H9 (cell line): ENCODE measurements around the gene ACCSL. TPM values are rescaled to one million over a fixed set of nuclear protein-coding genes. Genes with fewer than 3 reads are reported as not detected.
A peak's percentile ranks its signal among the peaks of the same experiment; 100 is the strongest.

Experiments used
- DNase-seq: peaks from one replicate; pipeline ENCODE4 v3.0.0-alpha.2; 2017
- H2AFZ ChIP-seq: one replicate; pipeline ENCODE4 v1.6.1; 2013; ENCODE audit warnings: mild to moderate bottlenecking, low read length, control low read depth, moderate library complexity
- H2AK5ac ChIP-seq: 2 replicates; pipeline ENCODE4 v1.6.1; 2013; ENCODE audit warnings: low read length, control low read depth, mixed read lengths; ENCODE audit not compliant: insufficient read length
- H2BK120ac ChIP-seq: one replicate; pipeline ENCODE4 v1.6.1; 2013; ENCODE audit warnings: low read depth, mild to moderate bottlenecking, low read length, control low read depth, inconsistent platforms; ENCODE audit not compliant: poor library complexity, severe bottlenecking
- H2BK12ac ChIP-seq: 2 replicates; pipeline ENCODE4 v1.6.1; 2013; ENCODE audit warnings: low read length, control low read depth, mixed read lengths, low read depth; ENCODE audit not compliant: insufficient read length
- H2BK15ac ChIP-seq: 2 replicates; pipeline ENCODE4 v1.6.1; 2013; ENCODE audit warnings: low read depth, low read length, control low read depth
- H2BK20ac ChIP-seq: one replicate; pipeline ENCODE4 v1.6.1; 2013; ENCODE audit warnings: low read depth, mild to moderate bottlenecking, low read length, control low read depth, inconsistent platforms; ENCODE audit not compliant: poor library complexity, severe bottlenecking
- H2BK5ac ChIP-seq: 2 replicates; pipeline ENCODE4 v1.6.1; 2013; ENCODE audit warnings: low read length, control low read depth, mixed read lengths; ENCODE audit not compliant: insufficient read length
- H3K14ac ChIP-seq: 2 replicates; pipeline ENCODE4 v1.6.1; 2013; ENCODE audit warnings: low read length, control low read depth; ENCODE audit not compliant: insufficient read depth
- H3K18ac ChIP-seq: 2 replicates; pipeline ENCODE4 v1.6.1; 2013; ENCODE audit warnings: low read depth, mild to moderate bottlenecking, mixed read lengths, low read length, control low read depth; ENCODE audit not compliant: insufficient read length
- H3K23ac ChIP-seq: 2 replicates; pipeline ENCODE4 v1.6.1; 2013; ENCODE audit warnings: low read length, control low read depth, mixed read lengths, low read depth; ENCODE audit not compliant: insufficient read length
- H3K23me2 ChIP-seq: 2 replicates; pipeline ENCODE4 v1.6.1; 2013; ENCODE audit warnings: low read depth, mild to moderate bottlenecking, mixed read lengths, low read length, control low read depth; ENCODE audit not compliant: insufficient read length, poor library complexity, severe bottlenecking
- H3K27ac ChIP-seq: 2 replicates; pipeline ENCODE4 v1.5.1; 2013; ENCODE audit warnings: low read length, control low read depth, mixed read lengths, low read depth; ENCODE audit not compliant: insufficient read length
- H3K27me3 ChIP-seq: 2 replicates; pipeline ENCODE4 v1.6.1; 2013; ENCODE audit warnings: low read length, control low read depth, inconsistent platforms; ENCODE audit not compliant: insufficient read depth
- H3K4ac ChIP-seq: 2 replicates; pipeline ENCODE4 v1.6.1; 2013; ENCODE audit warnings: low read depth, mild to moderate bottlenecking, control low read depth, inconsistent platforms, low read length, moderate library complexity
- H3K4me1 ChIP-seq: 2 replicates; pipeline ENCODE4 v1.6.1; 2013; ENCODE audit warnings: low read length, control low read depth, inconsistent platforms; ENCODE audit not compliant: insufficient read depth
- H3K4me2 ChIP-seq: 2 replicates; pipeline ENCODE4 v1.6.1; 2013; ENCODE audit warnings: low read length, control low read depth, mixed read lengths; ENCODE audit not compliant: insufficient read length, insufficient read depth
- H3K56ac ChIP-seq: 2 replicates; pipeline ENCODE4 v1.6.1; 2013; ENCODE audit warnings: low read depth, mild to moderate bottlenecking, mixed read lengths, low read length, control low read depth; ENCODE audit not compliant: insufficient read length
- H3K79me1 ChIP-seq: 2 replicates; pipeline ENCODE4 v1.6.1; 2013; ENCODE audit warnings: low read depth, mild to moderate bottlenecking, moderate library complexity, low read length, control low read depth, inconsistent platforms; ENCODE audit not compliant: insufficient read depth, poor library complexity, severe bottlenecking
- H3K79me2 ChIP-seq: 2 replicates; pipeline ENCODE4 v1.6.1; 2013; ENCODE audit warnings: low read length, control low read depth, inconsistent platforms; ENCODE audit not compliant: insufficient read depth
- H3K9ac ChIP-seq: 2 replicates; pipeline ENCODE4 v1.6.1; 2013; ENCODE audit warnings: low read length, control low read depth, mixed read lengths; ENCODE audit not compliant: insufficient read length; ENCODE audit errors: extremely low read depth
- H3K9me3 ChIP-seq: one replicate; pipeline ENCODE4 v1.6.1; 2013; ENCODE audit warnings: low read depth, low read length, inconsistent platforms; ENCODE audit not compliant: control insufficient read depth
- H3T11ph ChIP-seq: one replicate; pipeline ENCODE4 v1.6.1; 2013; ENCODE audit warnings: mild to moderate bottlenecking, low read length, control low read depth, inconsistent platforms
- H4K20me1 ChIP-seq: one replicate; pipeline ENCODE4 v1.6.1; 2013; ENCODE audit not compliant: control insufficient read depth, insufficient read length, insufficient read depth
- H4K5ac ChIP-seq: 2 replicates; pipeline ENCODE4 v1.6.1; 2013; ENCODE audit warnings: low read depth, mild to moderate bottlenecking, mixed read lengths, low read length, control low read depth; ENCODE audit not compliant: insufficient read length
- H4K8ac ChIP-seq: replicated peaks from 2 replicates; pipeline ENCODE4 v1.6.1; 2013; ENCODE audit warnings: low read length, control low read depth, mixed read lengths, low read depth; ENCODE audit not compliant: insufficient read length
- H4K91ac ChIP-seq: 2 replicates; pipeline ENCODE4 v1.6.1; 2013; ENCODE audit warnings: low read depth, mild to moderate bottlenecking, moderate library complexity, mixed read lengths, low read length, control low read depth; ENCODE audit not compliant: insufficient read length
- H3K27ac Mint-ChIP-seq, 3 experiments: 2 replicates in 2 of 3; 3 replicates in 1 of 3; pipeline ENCODE4 v1.8.0; 2020 to 2021; ENCODE audit warnings: mixed read lengths in 3 of 3, mild to moderate bottlenecking in 1 of 3, moderate library complexity in 1 of 3
- H3K27me3 Mint-ChIP-seq: 2 replicates; pipeline ENCODE4 v1.8.0; 2021; ENCODE audit warnings: low read depth, mild to moderate bottlenecking, moderate library complexity, mixed read lengths
- H3K36me3 Mint-ChIP-seq, 3 experiments: 2 replicates in 2 of 3; 3 replicates in 1 of 3; pipeline ENCODE4 v1.8.0; 2020 to 2021; ENCODE audit warnings: low read depth in 3 of 3, mixed read lengths in 3 of 3; ENCODE audit not compliant: insufficient read depth in 1 of 3
- H3K4me1 Mint-ChIP-seq, 2 experiments: 2 replicates each; pipeline ENCODE4 v1.8.0; 2020; ENCODE audit warnings: mixed read lengths in 2 of 2
- H3K4me3 Mint-ChIP-seq, 2 experiments: 2 replicates in 1 of 2; 3 replicates in 1 of 2; pipeline ENCODE4 v1.8.0; 2020 to 2021; ENCODE audit warnings: mild to moderate bottlenecking in 2 of 2, mixed read lengths in 2 of 2, moderate library complexity in 1 of 2
- H3K9me3 Mint-ChIP-seq, 2 experiments: 2 replicates in 1 of 2; 3 replicates in 1 of 2; pipeline ENCODE4 v1.8.0; 2020; ENCODE audit warnings: mild to moderate bottlenecking in 2 of 2, mixed read lengths in 2 of 2, moderate library complexity in 1 of 2
- CTCF ChIP-seq: fragments of 200-600 bp; sonication (generic); conservative IDR thresholded peaks from 3 replicates; pipeline ENCODE4 v1.8.0; 2021; ENCODE audit warnings: antibody characterized with exemption, mild to moderate bottlenecking
- total RNA-seq: library from RNA; stranded (reverse); gene quantifications from 2 replicates; pipeline ENCODE4 v1.2.1, GENCODE V29; 2021

Gene ACCSL
- total RNA-seq, 1 experiment from 2014 or later = not detected

- no peak overlapping the region for H3K23ac ChIP-seq
- no peaks in the 10 kb centered on the region for H4K20me1 ChIP-seq
- H2BK12ac ChIP-seq = no peak overlapping the region
- Mint-ChIP-seq H3K4me1 (peaks cover 24 to 31% of the 10 kb centered on the region in 2 experiments), H3K27ac (no peak overlapping the region), H3K4me3 (no peak overlapping the region), H3K27me3 (peaks cover 20% of the 10 kb centered on the region), H3K36me3 (no peaks in the 10 kb centered on the region), H3K9me3 (no peaks in the 10 kb centered on the region)
- peaks cover 6% of the 10 kb centered on the region; the same call in 1 of the 2 replicates for H3K4me1 ChIP-seq
- H2BK120ac ChIP-seq = no peak overlapping the region
- H3K9ac ChIP-seq = no peak overlapping the region
- no peak overlapping the region for H4K8ac ChIP-seq
- no peak overlapping the region for H3T11ph ChIP-seq
- H2BK5ac ChIP-seq = no peak overlapping the region
- H4K91ac ChIP-seq = no peak overlapping the region
- no peak overlapping the region for H4K5ac ChIP-seq
- no peak overlapping the region for H3K4ac ChIP-seq
- H3K56ac ChIP-seq = no peak overlapping the region
- no peaks in the 10 kb centered on the region for H3K79me2 ChIP-seq
- no peaks in the 10 kb centered on the region for H3K9me3 ChIP-seq
- no peak overlapping the region for H3K14ac ChIP-seq
- no peak overlapping the region for H2BK15ac ChIP-seq
- H2AFZ ChIP-seq = no peak overlapping the region
- no peaks in the 10 kb centered on the region for H3K23me2 ChIP-seq
- H2BK20ac ChIP-seq = no peak overlapping the region
- H2AK5ac ChIP-seq = no peak overlapping the region
- H3K4me2 ChIP-seq = no peak overlapping the region
- no peak overlapping the region for H3K18ac ChIP-seq
- H3K27ac ChIP-seq = no peak overlapping the region
- no peak for TF ChIP-seq CTCF
- no peaks in the 10 kb centered on the region for H3K79me1 ChIP-seq
- peak; percentile 3 for DNase-seq
- no peaks in the 10 kb centered on the region for H3K27me3 ChIP-seq
These were observed 13.1 kb upstream of the ACCSL start for GRCh38 chr11:44034639-44035038.
